DND-41 (cell line): ENCODE measurements around the gene TMEM69.

Experiments used
- CTCF ChIP-seq: IDR thresholded peaks from 2 replicates; pipeline ENCODE4 v1.5.1; 2012; ENCODE audit warnings: borderline replicate concordance, low read length, moderate library complexity, mild to moderate bottlenecking; ENCODE audit not compliant: poor library complexity, severe bottlenecking; ENCODE audit errors: extremely low read depth
- EZH2 ChIP-seq: IDR thresholded peaks from 3 replicates; pipeline ENCODE4 v1.6.1; 2012; ENCODE audit warnings: borderline replicate concordance, low read depth, mild to moderate bottlenecking, moderate library complexity, low read length, inconsistent platforms; ENCODE audit not compliant: severe bottlenecking

DNA sequence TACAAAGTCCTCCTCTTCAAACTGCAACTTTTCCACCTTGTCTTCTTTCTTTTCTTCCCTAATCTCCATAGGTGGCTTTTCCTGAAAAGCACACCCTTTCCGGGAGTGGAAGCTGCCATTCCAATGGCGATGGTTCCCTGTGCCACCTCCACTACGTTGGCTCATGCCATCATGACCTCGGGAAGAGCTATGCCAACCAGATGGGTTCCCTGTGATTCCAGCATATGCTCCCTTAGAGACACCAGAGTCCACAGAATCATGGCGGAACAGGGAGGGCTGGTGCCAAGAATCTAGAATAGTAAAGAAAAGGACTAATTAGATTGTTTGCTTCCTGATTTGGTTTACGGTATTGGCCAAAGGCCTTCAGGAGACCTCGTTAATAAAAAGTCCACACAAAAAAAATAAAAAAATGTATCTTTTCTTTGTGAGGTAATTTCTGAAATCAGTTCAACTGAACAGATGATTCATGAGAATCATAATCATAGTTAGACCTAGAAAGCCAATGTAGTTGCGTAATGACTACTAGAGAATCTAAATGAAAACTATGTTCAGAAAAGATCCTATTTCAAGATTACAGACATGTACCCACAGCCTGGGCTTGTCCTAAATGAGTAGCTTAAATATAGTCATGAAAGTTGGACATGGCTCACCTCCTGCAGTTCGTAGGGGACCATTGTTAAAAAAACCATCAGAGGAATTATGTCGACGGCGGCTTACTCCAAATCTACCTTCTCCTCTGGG is 33.3 kb upstream of the TMEM69 start:
- TF ChIP-seq EZH2, result no peak
- no peak for TF ChIP-seq CTCF
